Uterus (tissue), 2 donors: ENCODE data around the gene TMEM178B.

ENCODE experiments used
- CTCF ChIP-seq, 4 experiments: fragments of 200-600 bp in 2 of 4; fragments of 450-650 bp in 2 of 4; sonication (generic) in 2 of 4; IDR thresholded peaks; one replicate each; pipeline ENCODE4 v1.5.1; 2016 to 2019; ENCODE audit warnings: antibody characterized with exemption in 4 of 4, mild to moderate bottlenecking in 2 of 4, moderate library complexity in 1 of 4
- POLR2A ChIP-seq, 2 donors: fragments of 450-650 bp; IDR thresholded peaks; one replicate each; pipeline ENCODE4 v1.6.1; 2016; ENCODE audit warnings: antibody characterized with exemption in 2 of 2, mild to moderate bottlenecking in 1 of 2, moderate library complexity in 1 of 2

DNA sequence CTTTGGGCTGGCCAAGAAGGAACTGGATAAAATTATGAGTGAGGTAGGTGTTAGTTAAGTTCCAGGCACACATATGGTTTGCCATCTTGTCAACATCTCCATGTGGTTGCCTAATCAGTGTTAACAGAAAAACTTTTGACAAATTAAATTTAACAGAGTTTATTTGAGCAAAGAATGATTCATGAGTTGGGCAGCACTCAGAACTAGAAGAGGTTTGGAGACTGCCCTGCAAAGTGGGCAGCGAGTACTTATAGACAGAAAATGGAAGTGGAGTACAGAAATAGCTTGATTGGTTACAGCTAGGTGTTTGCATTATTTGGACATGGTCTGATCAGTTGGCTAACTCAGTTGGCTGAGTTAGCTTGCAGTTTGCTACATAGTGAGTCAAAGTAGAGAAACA is 439.9 kb downstream of the TMEM178B start:
- no peak for TF ChIP-seq CTCF (IDR thresholded peaks at IDR 0.05)
- TF ChIP-seq POLR2A (IDR thresholded peaks at IDR 0.05), result no peak
